Thoracic aorta (tissue), 2 donors: Measurements from ENCODE around the gene PRDM16. TPM values are rescaled to one million over a fixed set of nuclear protein-coding genes. Genes with fewer than 3 reads are reported as not detected.
A peak's percentile ranks its signal among the peaks of the same experiment; 100 is the strongest.

Experiments used
- ATAC-seq: fragments of 150-250 bp; one replicate; pipeline ENCODE4 v1.8.0; 2017; ENCODE audit warnings: low read depth; ENCODE audit not compliant: insufficient number of reproducible peaks, low FRiP score
- DNase-seq: peaks from one replicate; pipeline ENCODE4 v3.0.0-alpha.2; 2020; ENCODE audit warnings: low spot score
- H3K27ac ChIP-seq, 2 donors: fragments of 200-600 bp; sonication (generic); 1 replicate in 1 of 2; 2 replicates in 1 of 2; pipeline ENCODE4 v1.5.1; 2016; ENCODE audit warnings: mild to moderate bottlenecking in 2 of 2, moderate library complexity in 2 of 2
- H3K27me3 ChIP-seq: fragments of 200-600 bp; sonication (generic); replicated peaks from 2 replicates; pipeline ENCODE4 v1.6.0; 2016; ENCODE audit warnings: mild to moderate bottlenecking; ENCODE audit not compliant: insufficient read depth
- H3K36me3 ChIP-seq: fragments of 200-600 bp; sonication (generic); one replicate; pipeline ENCODE4 v1.5.1; 2016
- H3K4me1 ChIP-seq, 2 donors: fragments of 200-600 bp; sonication (generic); 1 replicate in 1 of 2; 2 replicates in 1 of 2; pipeline versions ENCODE4 v1.5.1 to v1.6.0; 2016; ENCODE audit warnings: low read depth in 2 of 2, mild to moderate bottlenecking in 1 of 2; ENCODE audit not compliant: control insufficient read depth in 1 of 2
- H3K4me3 ChIP-seq: fragments of 200-600 bp; sonication (generic); 2 replicates; pipeline ENCODE4 v1.5.1; 2016; ENCODE audit warnings: mild to moderate bottlenecking
- H3K9me3 ChIP-seq: fragments of 200-600 bp; sonication (generic); 2 replicates; pipeline ENCODE4 v1.5.1; 2016
- CTCF ChIP-seq: fragments of 200-600 bp; sonication (generic); IDR thresholded peaks from one replicate; pipeline ENCODE4 v1.5.1; 2019; ENCODE audit warnings: antibody characterized with exemption
- total RNA-seq, 2 donors: library from RNA; depleted of rRNA; stranded (reverse); fragments of >200 nt; gene quantifications; one replicate each; pipeline versions ENCODE4 v1.1.0 to v1.2.3, GENCODE V29; 2016

Gene PRDM16
- total RNA-seq, 2 donors from 2014 or later, result 68.9 to 85.4 TPM

DNA sequence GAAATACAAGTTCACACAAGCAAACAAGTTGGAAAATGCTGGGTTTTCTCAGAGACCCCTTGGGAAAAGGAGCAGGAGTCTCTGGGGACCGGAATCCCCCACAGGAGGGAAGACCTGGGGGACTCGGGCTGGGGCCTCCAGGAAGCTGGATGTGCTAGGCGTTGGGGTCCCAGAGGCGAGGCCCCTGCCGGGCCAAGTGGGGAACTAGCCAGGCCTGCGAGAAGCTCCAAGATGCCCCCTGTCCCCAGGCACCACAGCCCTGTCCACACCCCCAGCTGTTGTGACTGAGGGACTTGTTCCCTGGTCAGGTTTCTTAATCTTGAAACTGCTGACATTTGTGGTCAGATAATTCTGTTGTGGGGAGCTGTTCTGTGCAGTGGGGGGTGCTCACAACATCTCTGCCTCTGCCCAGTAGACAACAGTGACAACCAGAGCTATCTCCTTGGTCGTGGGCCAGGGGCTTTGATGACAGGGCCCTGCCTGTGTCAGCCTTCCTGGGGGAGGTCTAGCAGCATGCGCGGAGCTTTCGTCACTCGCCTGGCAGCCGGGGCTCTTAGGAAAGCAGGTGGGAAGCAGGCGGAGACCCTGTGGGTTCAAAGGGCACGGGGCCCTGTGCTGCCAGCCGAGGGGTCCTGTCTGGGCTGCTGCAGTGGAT, 259.1 kb downstream of the PRDM16 start:
- no peaks in the 10 kb centered on the region for H3K36me3 ChIP-seq
- no peaks in the 10 kb centered on the region for H3K27me3 ChIP-seq
- TF ChIP-seq CTCF, result no peak
- H3K9me3 ChIP-seq, result no peaks in the 10 kb centered on the region
- ATAC-seq, result no peak
- no peak overlapping the region for H3K27ac ChIP-seq
- no peak for DNase-seq
- H3K4me3 ChIP-seq, result no peak overlapping the region
- peaks cover 21 to 66% of the 10 kb centered on the region in 2 donors for H3K4me1 ChIP-seq

DNA sequence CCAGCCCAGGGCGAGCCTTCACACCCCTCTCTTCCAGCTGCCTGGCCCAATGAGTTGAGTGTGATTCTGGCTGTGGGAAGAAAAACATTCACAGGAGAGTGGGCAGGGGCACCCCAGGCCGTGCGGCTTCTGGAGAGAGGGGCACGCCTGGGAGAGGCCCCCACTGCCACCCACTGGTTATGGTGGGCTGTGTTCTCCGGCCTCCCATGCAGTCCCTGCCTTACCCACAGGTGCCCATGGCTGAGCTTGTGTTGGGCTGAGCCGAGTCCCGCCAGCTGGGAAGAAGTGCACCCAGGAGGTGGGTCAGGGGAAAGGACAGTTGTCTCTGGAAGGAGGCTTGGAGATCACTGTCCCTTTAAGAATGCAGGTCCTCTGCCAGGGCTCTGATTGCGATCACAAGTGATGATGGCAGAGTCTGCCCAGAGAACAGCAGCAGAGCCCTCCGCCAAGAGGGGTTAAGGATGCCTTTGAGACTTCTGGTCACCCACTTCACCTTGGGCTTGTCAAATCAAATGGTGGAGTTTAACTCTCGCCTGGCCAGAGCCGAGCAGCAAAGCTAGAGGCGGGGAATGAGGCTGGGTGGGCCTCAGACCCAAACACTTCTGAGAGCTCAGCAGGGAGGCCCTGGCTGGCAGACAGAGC, 260.8 kb downstream of the PRDM16 start:
- Histone ChIP-seq H3K36me3 (no peaks in the 10 kb centered on the region), H3K27ac (peak overlapping the region; percentile 25 to 43), H3K4me1 (peaks cover 26 to 68% of the 10 kb centered on the region in 2 donors), H3K27me3 (no peaks in the 10 kb centered on the region), H3K4me3 (peak overlapping the region; percentile 23), H3K9me3 (no peaks in the 10 kb centered on the region)
- TF ChIP-seq CTCF, result no peak
- ATAC-seq, result no peak
- no peak for DNase-seq

- ATAC-seq, result no peak
- H3K27ac ChIP-seq, result peak overlapping the region; percentile 34 to 60
- no peak for TF ChIP-seq CTCF
Measured at GRCh38 chr1:3330771-3331245, 261.8 kb downstream of the PRDM16 start.

DNA sequence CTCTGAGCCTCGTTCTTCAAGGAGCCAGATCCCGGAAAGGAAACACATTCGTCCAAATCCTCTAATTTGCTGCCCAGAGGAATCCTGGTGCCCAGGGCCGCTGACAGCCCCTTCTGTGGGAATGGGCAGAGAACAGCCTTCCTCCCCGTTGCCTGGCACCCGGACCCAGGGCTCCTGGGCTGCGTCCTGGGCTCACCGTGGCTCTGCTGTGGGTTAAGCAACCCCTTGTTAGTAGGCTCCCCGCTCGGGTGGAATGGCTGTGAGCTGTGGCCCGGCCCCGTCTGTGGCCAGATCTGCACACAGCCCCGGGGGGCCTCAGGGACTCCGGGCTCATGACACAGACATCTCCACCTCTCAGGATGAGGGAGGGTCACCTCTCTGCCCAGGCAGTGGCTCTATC, 262.6 kb downstream of the PRDM16 start:
- H3K27ac ChIP-seq, result peak overlapping the region; percentile 38 to 60
- ATAC-seq (no peak), DNase-seq (no peak)
- TF ChIP-seq CTCF, result no peak
- H3K4me1 ChIP-seq, result peaks cover 35 to 86% of the 10 kb centered on the region in 2 donors
- no peaks in the 10 kb centered on the region for H3K9me3 ChIP-seq
- H3K4me3 ChIP-seq, result no peak overlapping the region
- no peaks in the 10 kb centered on the region for H3K36me3 ChIP-seq
- no peaks in the 10 kb centered on the region for H3K27me3 ChIP-seq

More at GRCh38 chr1:3330771-3331245, 261.8 kb downstream of the PRDM16 start:
- peaks cover 34 to 79% of the 10 kb centered on the region in 2 donors for H3K4me1 ChIP-seq
- H3K36me3 ChIP-seq, result no peaks in the 10 kb centered on the region
- H3K9me3 ChIP-seq, result no peaks in the 10 kb centered on the region
- no peaks in the 10 kb centered on the region for H3K27me3 ChIP-seq
- no peak overlapping the region for H3K4me3 ChIP-seq
- DNase-seq, result no peak

DNA sequence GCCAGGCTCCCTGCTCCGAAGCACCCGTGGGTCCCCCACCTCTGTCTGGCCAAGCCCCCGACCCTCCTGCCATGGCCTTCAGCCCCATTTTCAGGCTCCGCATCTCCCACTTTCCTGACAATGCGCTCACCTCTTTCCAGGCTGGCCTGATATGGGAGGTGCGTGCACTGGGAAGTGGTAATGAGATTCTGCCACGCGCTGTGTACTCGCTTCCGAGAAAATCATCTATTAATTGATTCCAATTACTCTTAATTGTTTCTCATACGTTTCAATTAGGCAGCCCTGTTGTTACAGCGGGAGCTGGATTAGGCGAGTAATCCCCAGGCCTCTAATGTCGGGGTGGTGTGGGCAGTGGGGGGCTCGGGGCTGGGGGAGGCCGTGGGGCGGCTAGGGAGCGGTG, 263.0 kb downstream of the PRDM16 start:
- H3K36me3 ChIP-seq, result no peaks in the 10 kb centered on the region
- H3K27ac ChIP-seq, result peak overlapping the region; percentile 38 to 60
- no peak overlapping the region for H3K4me3 ChIP-seq
- H3K9me3 ChIP-seq, result no peaks in the 10 kb centered on the region
- DNase-seq (no peak), ATAC-seq (no peak)
- TF ChIP-seq CTCF, result no peak
- H3K27me3 ChIP-seq, result no peaks in the 10 kb centered on the region
- H3K4me1 ChIP-seq, result peaks cover 35 to 90% of the 10 kb centered on the region in 2 donors
